ENCODE measurements around the gene ADARB2.

GRCh38 chr10:1301143-1301542, 436.2 kb downstream of the ADARB2 start:
- no peak for TF ChIP-seq REST (IDR thresholded peaks at IDR 0.05; ENCODE audit: low read depth)
- no peak for TF ChIP-seq MAX (IDR thresholded peaks at IDR 0.05)
- TF ChIP-seq CEBPB (IDR thresholded peaks at IDR 0.05): no peak
- TF ChIP-seq CREB1 (IDR thresholded peaks at IDR 0.05; ENCODE audit: low read depth): no peak
- TF ChIP-seq EP300 (IDR thresholded peaks at IDR 0.05; ENCODE audit: borderline replicate concordance): no peak
- TF ChIP-seq TAF1 (IDR thresholded peaks at IDR 0.05; ENCODE audit: low read depth): no peak
- TF ChIP-seq USF1 (IDR thresholded peaks at IDR 0.05): no peak

All from Ishikawa (cell line).